Heart left ventricle (tissue), 13 donors: ENCODE data around the gene UQCC2.

Source experiments
- POLR2A ChIP-seq, 2 donors: fragments of 450-650 bp; IDR thresholded peaks; one replicate each; pipeline ENCODE4 v1.6.1; 2017; ENCODE audit warnings: antibody characterized with exemption in 2 of 2, mild to moderate bottlenecking in 2 of 2, moderate library complexity in 2 of 2
- TF ChIP-seq, protein P1 (sequence below), 12 donors: fragments of 200-600 bp; sonication (generic) in 4 of 12; IDR thresholded peaks; one replicate each; pipeline versions ENCODE4 v1.5.0 to v1.8.0; 2018 to 2022; ENCODE audit warnings: antibody characterized with exemption in 12 of 12, mild to moderate bottlenecking in 5 of 12
- donor health status: ischemic (EF 13 %, LVEDD 7.1; RV severe dilation, severe dysfunction).
- donor health status: DM: no; HTN: yes; CAD: no.
- donor health status: DM: no; HTN: no; CAD: no.
- donor health status: ischemic (EF 25% LVEDD 6.9; RV normal size, moderate dysfunction).
- donor health status: ischemic (EF 25% LVEDD 5.7; RV mildly dilated, moderate dysfunction).
- donor health status: ischemic (EF 35%, LVEDD 5.7; RV mildly dilated, moderate dysfunction).
- donor health status: nonischemic (EF 11% LVEDD 7.7; RV severe dilation, severe dysfunction).
- donor health status: DM: yes; HTN: yes; CAD: no.
- donor health status: PGD.
- donor health status: ischemic (EF 29% LVEDD 5.4; RV normal size, mild dysfunction).
- donor health status: nonischemic (EF 23%, LVEDD 6.1; RV moderate dilation, normal function).

DNA sequence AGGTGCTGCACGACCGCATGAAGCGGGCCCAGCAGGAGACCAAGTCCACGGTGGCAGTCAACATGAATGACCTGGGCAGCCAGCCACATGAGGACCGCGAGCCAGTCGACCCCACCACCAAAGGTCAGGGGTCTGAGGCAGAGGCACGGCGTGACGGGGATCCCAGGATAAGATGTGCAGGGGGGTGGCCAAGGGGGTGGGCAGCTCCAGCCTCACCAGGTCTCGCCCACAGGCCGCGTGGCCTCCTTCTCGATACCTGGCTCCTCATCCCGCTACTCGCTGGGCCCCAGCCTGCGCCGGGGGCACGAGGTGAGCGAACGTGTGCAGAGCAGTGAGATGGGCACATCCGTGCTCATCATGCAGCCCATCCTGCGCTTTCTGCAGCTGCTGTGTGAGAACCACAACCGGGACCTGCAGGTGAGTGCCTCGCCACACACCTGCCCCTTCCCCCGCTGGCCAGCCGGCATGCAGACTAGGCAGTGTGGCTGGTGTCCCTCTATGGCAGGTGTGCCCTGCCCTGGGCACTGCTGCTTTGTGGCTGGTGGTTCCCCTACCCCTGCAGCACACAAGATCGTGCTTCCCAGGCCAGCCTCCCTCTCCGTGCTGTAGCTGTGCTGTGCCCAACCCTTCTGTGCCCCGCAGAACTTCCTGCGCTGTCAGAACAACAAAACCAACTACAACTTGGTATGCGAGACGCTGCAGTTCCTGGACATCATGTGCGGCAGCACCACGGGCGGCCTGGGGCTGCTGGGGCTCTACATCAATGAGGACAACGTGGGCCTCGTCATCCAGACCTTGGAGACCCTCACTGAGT lies 25.9 kb downstream of the UQCC2 start:
- TF ChIP-seq, protein P1, sequence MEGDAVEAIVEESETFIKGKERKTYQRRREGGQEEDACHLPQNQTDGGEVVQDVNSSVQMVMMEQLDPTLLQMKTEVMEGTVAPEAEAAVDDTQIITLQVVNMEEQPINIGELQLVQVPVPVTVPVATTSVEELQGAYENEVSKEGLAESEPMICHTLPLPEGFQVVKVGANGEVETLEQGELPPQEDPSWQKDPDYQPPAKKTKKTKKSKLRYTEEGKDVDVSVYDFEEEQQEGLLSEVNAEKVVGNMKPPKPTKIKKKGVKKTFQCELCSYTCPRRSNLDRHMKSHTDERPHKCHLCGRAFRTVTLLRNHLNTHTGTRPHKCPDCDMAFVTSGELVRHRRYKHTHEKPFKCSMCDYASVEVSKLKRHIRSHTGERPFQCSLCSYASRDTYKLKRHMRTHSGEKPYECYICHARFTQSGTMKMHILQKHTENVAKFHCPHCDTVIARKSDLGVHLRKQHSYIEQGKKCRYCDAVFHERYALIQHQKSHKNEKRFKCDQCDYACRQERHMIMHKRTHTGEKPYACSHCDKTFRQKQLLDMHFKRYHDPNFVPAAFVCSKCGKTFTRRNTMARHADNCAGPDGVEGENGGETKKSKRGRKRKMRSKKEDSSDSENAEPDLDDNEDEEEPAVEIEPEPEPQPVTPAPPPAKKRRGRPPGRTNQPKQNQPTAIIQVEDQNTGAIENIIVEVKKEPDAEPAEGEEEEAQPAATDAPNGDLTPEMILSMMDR (IDR thresholded peaks at IDR 0.05), result no peak
- no peak for TF ChIP-seq POLR2A (IDR thresholded peaks at IDR 0.05)
